SK-N-SH (cell line): ENCODE data around the gene LARGE1. TPM values are rescaled to one million over a fixed set of nuclear protein-coding genes. Genes with fewer than 3 reads are reported as not detected.

Experiments used
- CTCF ChIA-PET: fragments of 300-600, 350-600 bp; formaldehyde crosslinking; extraction: SDS; loops from one replicate; lab custom pipeline; 2021; lab: Yijun Ruan, JAX
- POLR2A ChIA-PET: fragments of 350-600 bp; sonication (Branson Sonifier 250); formaldehyde crosslinking; extraction: SDS; loops from one replicate; lab custom pipeline; 2020; ENCODE audit warnings: antibody characterized with exemption, inconsistent platforms; lab: Yijun Ruan, JAX
- DNase-seq: peaks from one replicate; pipeline ENCODE4 v3.0.0; 2012
- H2AFZ ChIP-seq: fragments of 200-600 bp; sonication (generic); 2 replicates; pipeline ENCODE4 v1.8.1; 2016; ENCODE audit warnings: antibody characterized with exemption, mild to moderate bottlenecking, low read depth
- H3F3A ChIP-seq: fragments of 200-600 bp; sonication (generic); replicated peaks from 2 replicates; pipeline ENCODE3; 2016; ENCODE audit warnings: antibody characterized with exemption, mild to moderate bottlenecking; ENCODE audit not compliant: insufficient read depth
- H3K27ac ChIP-seq, 2 experiments: fragments of 200-500 bp in 1 of 2; fragments of 200-600 bp in 1 of 2; sonication (Bioruptor generic) in 1 of 2; sonication (generic), shearing (Covaris generic) in 1 of 2; 2 replicates each; pipeline versions ENCODE4 v1.5.1 to v1.6.1; 2014 to 2016; ENCODE audit warnings: low read depth in 2 of 2, inconsistent platforms in 1 of 2, low read length in 1 of 2, mild to moderate bottlenecking in 1 of 2, mixed read lengths in 1 of 2
- H3K27me3 ChIP-seq: fragments of 200-600 bp; sonication (generic), shearing (Covaris generic); 2 replicates; pipeline ENCODE4 v1.6.1; 2016; ENCODE audit warnings: mixed run types; ENCODE audit not compliant: insufficient read depth
- H3K36me3 ChIP-seq, 2 experiments: fragments of 200-500 bp in 1 of 2; fragments of 200-600 bp in 1 of 2; sonication (Bioruptor generic) in 1 of 2; sonication (generic) in 1 of 2; replicated peaks in 1 of 2; 2 replicates each; pipeline versions ENCODE3 to v1.5.1; 2014 to 2016; ENCODE audit warnings: low read length in 1 of 2, mild to moderate bottlenecking in 1 of 2; ENCODE audit not compliant: insufficient read depth in 2 of 2, control insufficient read depth in 1 of 2
- H3K4me1 ChIP-seq, 2 experiments: fragments of 200-500 bp in 1 of 2; fragments of 200-600 bp in 1 of 2; sonication (Bioruptor generic) in 1 of 2; sonication (generic), shearing (Covaris generic) in 1 of 2; 2 replicates each; pipeline versions ENCODE4 v1.5.1 to v1.6.1; 2014 to 2016; ENCODE audit warnings: low read depth in 1 of 2, low read length in 1 of 2, mixed run types in 1 of 2; ENCODE audit not compliant: insufficient read depth in 2 of 2, control insufficient read depth in 1 of 2
- H3K4me2 ChIP-seq: fragments of 200-600 bp; sonication (generic), shearing (Covaris generic); 2 replicates; pipeline ENCODE4 v1.6.1; 2017; ENCODE audit warnings: mixed run types
- H3K4me3 ChIP-seq, 2 experiments: fragments of 200-500 bp in 1 of 2; fragments of 200-600 bp in 1 of 2; sonication (Bioruptor generic) in 1 of 2; sonication (generic), shearing (Covaris generic) in 1 of 2; 2 replicates each; pipeline versions ENCODE4 v1.5.1 to v1.8.1; 2014 to 2016; ENCODE audit warnings: low read depth in 2 of 2, inconsistent platforms in 1 of 2, low read length in 1 of 2, mild to moderate bottlenecking in 1 of 2, mixed read lengths in 1 of 2, moderate library complexity in 1 of 2
- H3K79me2 ChIP-seq: fragments of 200-600 bp; sonication (generic); 2 replicates; pipeline ENCODE4 v1.8.1; 2017; ENCODE audit warnings: mild to moderate bottlenecking; ENCODE audit not compliant: insufficient read depth
- H3K9ac ChIP-seq: fragments of 200-600 bp; sonication (generic); 2 replicates; pipeline ENCODE4 v1.6.1; 2017; ENCODE audit warnings: mixed run types
- H3K9me2 ChIP-seq: fragments of 200-600 bp; sonication (generic); 2 replicates; pipeline ENCODE4 v1.6.1; 2017; ENCODE audit warnings: mixed run types
- H3K9me3 ChIP-seq: fragments of 200-600 bp; sonication (generic); 2 replicates; pipeline ENCODE4 v1.6.1; 2017; ENCODE audit warnings: mixed run types, mild to moderate bottlenecking, moderate library complexity
- H4K20me1 ChIP-seq: fragments of 200-600 bp; sonication (generic); 2 replicates; pipeline ENCODE4 v1.6.1; 2017; ENCODE audit warnings: mild to moderate bottlenecking, mixed run types; ENCODE audit not compliant: insufficient read depth
- CHD2 ChIP-seq: fragments of 150-350 bp; IDR thresholded peaks from 2 replicates; pipeline ENCODE4 v1.6.1; 2018; ENCODE audit warnings: low read length; ENCODE audit not compliant: partially characterized antibody
- ELF1 ChIP-seq: IDR thresholded peaks from 2 replicates; pipeline ENCODE4 v1.4.0; 2012
- FOXJ3 ChIP-seq: sonication (generic); formaldehyde crosslinking; IDR thresholded peaks from 2 replicates; pipeline ENCODE4 v1.5.1; 2020; ENCODE audit warnings: mild to moderate bottlenecking, missing genetic modification reagents
- GABPA ChIP-seq: IDR thresholded peaks from 2 replicates; pipeline ENCODE4 v1.4.0; 2012; ENCODE audit warnings: low read depth, mild to moderate bottlenecking
- GATA2 ChIP-seq: sonication (generic); formaldehyde crosslinking; IDR thresholded peaks from 2 replicates; pipeline ENCODE4 v1.5.0; 2020; ENCODE audit warnings: mild to moderate bottlenecking, missing genetic modification reagents
- JUND ChIP-seq: IDR thresholded peaks from 2 replicates; pipeline ENCODE4 v1.4.0; 2012
- MEF2A ChIP-seq: IDR thresholded peaks from 2 replicates; pipeline ENCODE4 v1.4.0; 2012; ENCODE audit warnings: low read depth, borderline replicate concordance
- MXI1 ChIP-seq: IDR thresholded peaks from 2 replicates; pipeline ENCODE4 v1.6.1; 2012; ENCODE audit warnings: mild to moderate bottlenecking, low read depth, low read length, improper control_type of control experiment
- POLR2AphosphoS5 ChIP-seq: IDR thresholded peaks from 2 replicates; pipeline ENCODE4 v1.6.1; 2012; ENCODE audit warnings: low read depth, low read length
- RAD21 ChIP-seq: IDR thresholded peaks from 2 replicates; pipeline ENCODE4 v1.6.1; 2012; ENCODE audit warnings: mild to moderate bottlenecking, low read length
- RCOR1 ChIP-seq: fragments of 150-350 bp; IDR thresholded peaks from 2 replicates; pipeline ENCODE4 v1.6.1; 2017; ENCODE audit warnings: antibody characterized with exemption, low read length
- RXRA ChIP-seq: IDR thresholded peaks from 2 replicates; pipeline ENCODE4 v1.4.0; 2012; ENCODE audit warnings: low read depth, mild to moderate bottlenecking, borderline replicate concordance
- SMC3 ChIP-seq: IDR thresholded peaks from 2 replicates; pipeline ENCODE4 v1.6.1; 2012; ENCODE audit warnings: low read depth, low read length, improper control_type of control experiment
- YY1 ChIP-seq: IDR thresholded peaks from 2 replicates; pipeline ENCODE4 v1.4.0; 2012; ENCODE audit warnings: low read depth, mild to moderate bottlenecking
- WGBS: methylation state at CpG from one replicate; pipeline ENCODE4 v1.1.6; 2017; ENCODE audit warnings: low lambda C conversion rate; 5-methylcytosine and 5-hydroxymethylcytosine counted together
- polyA plus RNA-seq, 3 experiments: library from polyadenylated mRNA; depleted of rRNA; stranded (reverse); fragments of >200 nt; gene quantifications; 2 replicates each; pipeline ENCODE4 v1.2.3, GENCODE V29; 2012
- TF ChIP-seq, protein P1 (sequence below): IDR thresholded peaks from 2 replicates; pipeline ENCODE4 v1.6.1; 2012; ENCODE audit warnings: mild to moderate bottlenecking, low read depth, low read length, moderate library complexity
- TF ChIP-seq, protein P2 (sequence below): IDR thresholded peaks from 2 replicates; pipeline ENCODE4; 2012
- TF ChIP-seq, protein P3 (sequence below): IDR thresholded peaks from 2 replicates; pipeline ENCODE4 v1.4.0; 2012; ENCODE audit warnings: low read depth, borderline replicate concordance
- TF ChIP-seq, protein P4 (sequence below): fragments of 200-600 bp; sonication (generic); IDR thresholded peaks from 2 replicates; pipeline ENCODE4 v1.6.1; 2017; ENCODE audit warnings: antibody characterized with exemption, mild to moderate bottlenecking, moderate library complexity
- TF ChIP-seq, protein P5 (sequence below): fragments of 150-350 bp; IDR thresholded peaks from 2 replicates; pipeline ENCODE4 v1.6.1; 2016; ENCODE audit warnings: mild to moderate bottlenecking, low read depth, low read length

Gene LARGE1
- polyA plus RNA-seq, 1 of the 3 experiments (the other 2 are of a cell fraction) = 1.1 TPM

DNA sequence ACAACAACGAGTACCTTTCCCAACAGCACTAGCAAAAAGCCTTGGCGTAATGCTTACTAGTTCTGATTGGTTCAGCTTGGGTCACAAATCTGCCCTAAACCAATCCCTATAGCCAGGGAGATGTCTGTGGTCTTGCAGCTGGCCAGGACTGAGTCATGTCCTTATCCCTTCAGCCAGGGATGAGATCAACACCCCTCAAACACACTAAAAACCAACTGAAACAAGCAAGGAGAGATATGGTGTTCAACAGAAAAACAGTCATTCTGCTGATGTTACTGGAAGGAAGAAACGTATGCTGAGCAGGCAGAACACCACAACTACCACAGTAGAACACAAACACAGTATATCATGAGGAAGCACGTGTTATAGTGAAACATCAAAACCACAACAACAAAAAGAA lies 375.6 kb downstream of the LARGE1 start:
- CTCF ChIA-PET = no interaction called here
- H3K9ac ChIP-seq = no peak overlapping the region
- no peaks in the 10 kb centered on the region for H3K9me3 ChIP-seq
- H3K9me2 ChIP-seq = no peaks in the 10 kb centered on the region
- no peaks in the 10 kb centered on the region for H3F3A ChIP-seq
- no peak overlapping the region for H3K4me2 ChIP-seq
- no peaks in the 10 kb centered on the region for H3K79me2 ChIP-seq
- no peaks in the 10 kb centered on the region for H3K27me3 ChIP-seq
- no peak overlapping the region for H3K4me3 ChIP-seq
- H3K36me3 ChIP-seq = no peaks in the 10 kb centered on the region
- no peaks in the 10 kb centered on the region for H3K4me1 ChIP-seq
- POLR2A ChIA-PET = no interaction called here
- DNase-seq = no peak
- no peak overlapping the region for H2AFZ ChIP-seq
- TF ChIP-seq RCOR1 = no peak
- no peak overlapping the region for H3K27ac ChIP-seq
- H4K20me1 ChIP-seq = no peaks in the 10 kb centered on the region
- WGBS = 49% methylated on average over 4 of the region's 4 CpGs

DNA sequence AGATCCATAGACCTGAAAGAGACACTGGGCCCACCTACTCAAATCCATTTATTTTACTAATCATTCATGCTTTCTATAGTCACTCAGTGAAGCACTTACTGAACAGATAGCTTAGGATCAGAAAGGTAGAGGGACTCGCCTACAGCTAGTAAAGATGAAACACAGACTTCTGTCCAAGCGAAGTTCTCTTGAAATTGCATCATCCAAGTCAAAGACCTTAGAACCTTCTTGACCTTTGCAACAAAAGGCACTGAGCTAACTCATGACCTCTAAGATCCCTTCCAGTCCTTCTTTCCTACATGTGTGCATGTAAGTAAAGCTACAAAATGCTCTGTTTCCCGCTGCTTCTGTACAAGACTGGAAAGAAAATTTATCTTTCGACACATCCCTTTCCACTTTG lies 377.6 kb downstream of the LARGE1 start:
- Histone ChIP-seq H3K9me3 (no peaks in the 10 kb centered on the region), H3K27ac (no peak overlapping the region), H3K9ac (no peak overlapping the region), H3K4me2 (no peak overlapping the region), H3K79me2 (no peaks in the 10 kb centered on the region), H3K4me1 (no peaks in the 10 kb centered on the region), H3F3A (no peaks in the 10 kb centered on the region), H4K20me1 (no peaks in the 10 kb centered on the region), H3K4me3 (no peak overlapping the region), H3K27me3 (no peaks in the 10 kb centered on the region), H3K9me2 (no peaks in the 10 kb centered on the region), H2AFZ (no peak overlapping the region), H3K36me3 (no peaks in the 10 kb centered on the region)
- ChIA-PET POLR2A (interaction anchor here (0.6 kb wide), 1 partner anchor 18 kb away, joined by 4 read pairs; no protein-coding TSS in a partner anchor), CTCF (interaction anchor here (2.2 kb wide), 1 partner anchor 23 kb away, joined by 11 read pairs; no protein-coding TSS in a partner anchor)
- no peak for DNase-seq
- 51% methylated on average over 4 of the region's 4 CpGs for WGBS
- no peak for TF ChIP-seq JUND
- TF ChIP-seq POLR2AphosphoS5 = no peak
- TF ChIP-seq, protein P1, sequence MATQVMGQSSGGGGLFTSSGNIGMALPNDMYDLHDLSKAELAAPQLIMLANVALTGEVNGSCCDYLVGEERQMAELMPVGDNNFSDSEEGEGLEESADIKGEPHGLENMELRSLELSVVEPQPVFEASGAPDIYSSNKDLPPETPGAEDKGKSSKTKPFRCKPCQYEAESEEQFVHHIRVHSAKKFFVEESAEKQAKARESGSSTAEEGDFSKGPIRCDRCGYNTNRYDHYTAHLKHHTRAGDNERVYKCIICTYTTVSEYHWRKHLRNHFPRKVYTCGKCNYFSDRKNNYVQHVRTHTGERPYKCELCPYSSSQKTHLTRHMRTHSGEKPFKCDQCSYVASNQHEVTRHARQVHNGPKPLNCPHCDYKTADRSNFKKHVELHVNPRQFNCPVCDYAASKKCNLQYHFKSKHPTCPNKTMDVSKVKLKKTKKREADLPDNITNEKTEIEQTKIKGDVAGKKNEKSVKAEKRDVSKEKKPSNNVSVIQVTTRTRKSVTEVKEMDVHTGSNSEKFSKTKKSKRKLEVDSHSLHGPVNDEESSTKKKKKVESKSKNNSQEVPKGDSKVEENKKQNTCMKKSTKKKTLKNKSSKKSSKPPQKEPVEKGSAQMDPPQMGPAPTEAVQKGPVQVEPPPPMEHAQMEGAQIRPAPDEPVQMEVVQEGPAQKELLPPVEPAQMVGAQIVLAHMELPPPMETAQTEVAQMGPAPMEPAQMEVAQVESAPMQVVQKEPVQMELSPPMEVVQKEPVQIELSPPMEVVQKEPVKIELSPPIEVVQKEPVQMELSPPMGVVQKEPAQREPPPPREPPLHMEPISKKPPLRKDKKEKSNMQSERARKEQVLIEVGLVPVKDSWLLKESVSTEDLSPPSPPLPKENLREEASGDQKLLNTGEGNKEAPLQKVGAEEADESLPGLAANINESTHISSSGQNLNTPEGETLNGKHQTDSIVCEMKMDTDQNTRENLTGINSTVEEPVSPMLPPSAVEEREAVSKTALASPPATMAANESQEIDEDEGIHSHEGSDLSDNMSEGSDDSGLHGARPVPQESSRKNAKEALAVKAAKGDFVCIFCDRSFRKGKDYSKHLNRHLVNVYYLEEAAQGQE = no peak
- TF ChIP-seq GATA2 (CRISPR knock-in tag) = no peak
- TF ChIP-seq, protein P2, sequence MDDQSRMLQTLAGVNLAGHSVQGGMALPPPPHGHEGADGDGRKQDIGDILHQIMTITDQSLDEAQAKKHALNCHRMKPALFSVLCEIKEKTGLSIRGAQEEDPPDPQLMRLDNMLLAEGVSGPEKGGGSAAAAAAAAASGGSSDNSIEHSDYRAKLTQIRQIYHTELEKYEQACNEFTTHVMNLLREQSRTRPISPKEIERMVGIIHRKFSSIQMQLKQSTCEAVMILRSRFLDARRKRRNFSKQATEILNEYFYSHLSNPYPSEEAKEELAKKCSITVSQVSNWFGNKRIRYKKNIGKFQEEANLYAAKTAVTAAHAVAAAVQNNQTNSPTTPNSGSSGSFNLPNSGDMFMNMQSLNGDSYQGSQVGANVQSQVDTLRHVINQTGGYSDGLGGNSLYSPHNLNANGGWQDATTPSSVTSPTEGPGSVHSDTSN = no peak
- TF ChIP-seq SMC3 = no peak
- TF ChIP-seq MEF2A = no peak
- no peak for TF ChIP-seq CHD2
- TF ChIP-seq, protein P3, sequence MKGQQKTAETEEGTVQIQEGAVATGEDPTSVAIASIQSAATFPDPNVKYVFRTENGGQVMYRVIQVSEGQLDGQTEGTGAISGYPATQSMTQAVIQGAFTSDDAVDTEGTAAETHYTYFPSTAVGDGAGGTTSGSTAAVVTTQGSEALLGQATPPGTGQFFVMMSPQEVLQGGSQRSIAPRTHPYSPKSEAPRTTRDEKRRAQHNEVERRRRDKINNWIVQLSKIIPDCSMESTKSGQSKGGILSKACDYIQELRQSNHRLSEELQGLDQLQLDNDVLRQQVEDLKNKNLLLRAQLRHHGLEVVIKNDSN = no peak
- no peak for TF ChIP-seq ELF1
- TF ChIP-seq, protein P4, sequence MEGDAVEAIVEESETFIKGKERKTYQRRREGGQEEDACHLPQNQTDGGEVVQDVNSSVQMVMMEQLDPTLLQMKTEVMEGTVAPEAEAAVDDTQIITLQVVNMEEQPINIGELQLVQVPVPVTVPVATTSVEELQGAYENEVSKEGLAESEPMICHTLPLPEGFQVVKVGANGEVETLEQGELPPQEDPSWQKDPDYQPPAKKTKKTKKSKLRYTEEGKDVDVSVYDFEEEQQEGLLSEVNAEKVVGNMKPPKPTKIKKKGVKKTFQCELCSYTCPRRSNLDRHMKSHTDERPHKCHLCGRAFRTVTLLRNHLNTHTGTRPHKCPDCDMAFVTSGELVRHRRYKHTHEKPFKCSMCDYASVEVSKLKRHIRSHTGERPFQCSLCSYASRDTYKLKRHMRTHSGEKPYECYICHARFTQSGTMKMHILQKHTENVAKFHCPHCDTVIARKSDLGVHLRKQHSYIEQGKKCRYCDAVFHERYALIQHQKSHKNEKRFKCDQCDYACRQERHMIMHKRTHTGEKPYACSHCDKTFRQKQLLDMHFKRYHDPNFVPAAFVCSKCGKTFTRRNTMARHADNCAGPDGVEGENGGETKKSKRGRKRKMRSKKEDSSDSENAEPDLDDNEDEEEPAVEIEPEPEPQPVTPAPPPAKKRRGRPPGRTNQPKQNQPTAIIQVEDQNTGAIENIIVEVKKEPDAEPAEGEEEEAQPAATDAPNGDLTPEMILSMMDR = no peak
- no peak for TF ChIP-seq RXRA
- no peak for TF ChIP-seq MXI1
- TF ChIP-seq, protein P5, sequence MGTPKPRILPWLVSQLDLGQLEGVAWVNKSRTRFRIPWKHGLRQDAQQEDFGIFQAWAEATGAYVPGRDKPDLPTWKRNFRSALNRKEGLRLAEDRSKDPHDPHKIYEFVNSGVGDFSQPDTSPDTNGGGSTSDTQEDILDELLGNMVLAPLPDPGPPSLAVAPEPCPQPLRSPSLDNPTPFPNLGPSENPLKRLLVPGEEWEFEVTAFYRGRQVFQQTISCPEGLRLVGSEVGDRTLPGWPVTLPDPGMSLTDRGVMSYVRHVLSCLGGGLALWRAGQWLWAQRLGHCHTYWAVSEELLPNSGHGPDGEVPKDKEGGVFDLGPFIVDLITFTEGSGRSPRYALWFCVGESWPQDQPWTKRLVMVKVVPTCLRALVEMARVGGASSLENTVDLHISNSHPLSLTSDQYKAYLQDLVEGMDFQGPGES = no peak
- no peak for TF ChIP-seq GABPA
- no peak for TF ChIP-seq FOXJ3 (CRISPR knock-in tag)
- TF ChIP-seq RAD21 = no peak
- TF ChIP-seq YY1 = no peak
